Measurements from ENCODE around the gene CLIC1. TPM values are rescaled to one million over a fixed set of nuclear protein-coding genes. Genes with fewer than 3 reads are reported as not detected.

CLIC1 gene
- total RNA-seq, 1 donor from 2014 or later = 281 TPM

DNA sequence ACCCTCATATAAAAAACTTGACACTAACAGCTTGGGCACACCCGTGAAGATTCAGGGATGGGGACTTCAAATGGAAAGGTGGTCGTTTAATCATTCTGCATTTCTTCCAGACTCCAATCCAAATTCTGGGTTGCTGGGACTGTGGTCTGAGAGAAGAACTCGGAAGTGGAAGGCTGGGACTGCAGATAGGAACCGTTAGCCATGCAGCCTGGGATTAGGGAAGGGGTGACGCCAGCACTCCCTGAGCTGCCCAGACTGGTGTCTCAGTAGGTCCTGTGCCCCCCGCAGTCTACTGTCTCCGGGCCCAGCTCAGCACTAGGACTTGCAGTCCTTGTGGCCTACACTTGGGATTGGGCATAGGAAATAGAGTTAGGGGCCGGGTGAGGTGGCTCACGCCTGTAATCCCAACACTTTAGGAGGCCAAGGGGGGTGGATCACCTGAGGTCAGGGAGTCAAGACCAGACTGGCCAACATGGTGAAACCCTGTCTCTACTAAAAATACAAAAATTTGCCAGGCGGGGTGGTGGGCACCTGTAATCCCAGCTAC, 511 bp upstream of the CLIC1 start:
- TF ChIP-seq, protein P1, sequence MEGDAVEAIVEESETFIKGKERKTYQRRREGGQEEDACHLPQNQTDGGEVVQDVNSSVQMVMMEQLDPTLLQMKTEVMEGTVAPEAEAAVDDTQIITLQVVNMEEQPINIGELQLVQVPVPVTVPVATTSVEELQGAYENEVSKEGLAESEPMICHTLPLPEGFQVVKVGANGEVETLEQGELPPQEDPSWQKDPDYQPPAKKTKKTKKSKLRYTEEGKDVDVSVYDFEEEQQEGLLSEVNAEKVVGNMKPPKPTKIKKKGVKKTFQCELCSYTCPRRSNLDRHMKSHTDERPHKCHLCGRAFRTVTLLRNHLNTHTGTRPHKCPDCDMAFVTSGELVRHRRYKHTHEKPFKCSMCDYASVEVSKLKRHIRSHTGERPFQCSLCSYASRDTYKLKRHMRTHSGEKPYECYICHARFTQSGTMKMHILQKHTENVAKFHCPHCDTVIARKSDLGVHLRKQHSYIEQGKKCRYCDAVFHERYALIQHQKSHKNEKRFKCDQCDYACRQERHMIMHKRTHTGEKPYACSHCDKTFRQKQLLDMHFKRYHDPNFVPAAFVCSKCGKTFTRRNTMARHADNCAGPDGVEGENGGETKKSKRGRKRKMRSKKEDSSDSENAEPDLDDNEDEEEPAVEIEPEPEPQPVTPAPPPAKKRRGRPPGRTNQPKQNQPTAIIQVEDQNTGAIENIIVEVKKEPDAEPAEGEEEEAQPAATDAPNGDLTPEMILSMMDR (IDR thresholded peaks at IDR 0.05) = no peak
- intact Hi-C loops (cut with DNase I) = loop anchor here (2.0 to 10.0 kb wide), 2 partner anchors 34 to 418 kb away; partner anchors contain the start of genes ABHD16A, PPT2 and PRRT1

DNA sequence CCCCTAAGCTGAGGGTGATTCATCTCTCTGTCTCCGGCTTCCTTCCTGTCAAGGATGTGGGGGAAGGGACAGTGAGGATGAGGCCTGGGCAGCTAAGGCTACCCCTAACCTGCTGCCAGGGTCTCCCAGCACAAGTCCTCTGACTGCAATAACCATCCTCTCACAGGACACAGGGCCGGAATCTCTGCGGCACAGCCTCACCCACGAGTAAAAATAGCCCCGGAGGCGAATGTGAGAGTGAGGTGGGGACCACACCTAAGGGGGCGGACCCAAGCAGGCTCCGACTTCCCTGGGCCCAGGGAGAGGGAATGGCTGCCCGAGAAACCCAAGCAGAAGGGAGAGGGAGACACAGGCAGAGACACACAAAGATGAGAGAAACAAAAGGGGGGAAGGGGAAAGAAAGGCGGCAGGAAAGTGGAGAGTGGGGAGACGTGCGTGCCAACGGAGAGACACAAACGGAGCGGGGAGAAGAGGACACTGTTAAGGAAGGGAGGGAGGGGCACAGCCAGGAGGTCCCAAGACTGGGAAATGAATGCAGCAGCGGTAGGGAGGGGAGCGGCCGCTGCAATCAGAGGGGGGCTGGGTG, 1.4 kb downstream of the CLIC1 start:
- Histone ChIP-seq H3K27me3 (no peaks in the 10 kb centered on the region), H3K9me3 (no peaks in the 10 kb centered on the region), H3K36me3 (peaks cover 33 to 37% of the 10 kb centered on the region in 2 donors), H3K4me3 (peak overlapping the region; percentile 67 to 75), H3K27ac (peak overlapping the region; percentile 91 to 94), H3K4me1 (peaks cover 18 to 33% of the 10 kb centered on the region in 2 donors)
- DNase-seq (ENCODE audit: low spot score in 2 of 2) = peak; percentile 53 to 81
- intact Hi-C loops (cut with DNase I) = loop anchor here (2.0 to 10.0 kb wide), 3 partner anchors 92 to 420 kb away; partner anchors contain the start of genes ATP6V1G2, HSPA1B, NFKBIL1 and PPT2
- TF ChIP-seq, protein P1 (IDR thresholded peaks at IDR 0.05) = no peak

More for the DNA sequence above, 511 bp upstream of the CLIC1 start:
- Histone ChIP-seq H3K4me3 (peak overlapping the region; percentile 67 to 75), H3K36me3 (peaks cover 23 to 24% of the 10 kb centered on the region in 2 donors), H3K4me1 (peaks cover 20 to 35% of the 10 kb centered on the region in 2 donors), H3K27me3 (no peaks in the 10 kb centered on the region), H3K9me3 (no peaks in the 10 kb centered on the region), H3K27ac (peak overlapping the region; percentile 91 to 94)
- no peak for DNase-seq (ENCODE audit: low spot score in 2 of 2)

DNA sequence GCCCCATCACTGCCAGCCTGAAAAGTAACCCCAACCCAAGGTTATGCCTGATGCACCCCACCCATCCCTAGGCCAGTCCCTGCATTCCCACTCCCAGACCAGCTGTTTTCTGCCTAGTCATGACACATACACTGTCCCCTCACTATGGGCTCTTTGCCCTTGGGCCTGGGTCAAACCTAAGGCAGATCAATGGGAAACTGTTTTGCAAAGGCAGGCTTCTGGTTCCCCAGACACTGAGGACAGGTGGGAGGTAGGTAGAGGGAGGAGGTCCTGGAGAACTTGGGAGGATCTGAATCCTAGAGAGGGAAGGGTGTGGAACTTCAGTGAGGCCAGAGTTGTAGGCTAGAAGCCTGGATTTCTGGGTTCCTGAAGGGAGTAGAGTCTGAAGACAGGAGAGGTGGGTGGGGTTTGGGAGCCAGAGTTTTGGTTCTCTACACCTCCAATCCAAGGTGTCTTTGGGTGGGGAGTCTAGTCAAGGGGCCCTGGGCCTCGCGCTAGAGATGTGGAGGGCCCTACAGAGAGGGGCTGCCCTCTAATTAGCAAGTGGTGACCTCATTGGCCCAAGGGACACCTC, 2.0 kb downstream of the CLIC1 start:
- Histone ChIP-seq H3K27ac (peak overlapping the region; percentile 91 to 94), H3K36me3 (peaks cover 33 to 37% of the 10 kb centered on the region in 2 donors), H3K27me3 (no peaks in the 10 kb centered on the region), H3K4me3 (peak overlapping the region; percentile 67 to 75), H3K4me1 (peaks cover 18 to 31% of the 10 kb centered on the region in 2 donors), H3K9me3 (no peaks in the 10 kb centered on the region)
- TF ChIP-seq, protein P1 (IDR thresholded peaks at IDR 0.05) = no peak
- intact Hi-C loops (cut with DNase I) = loop anchor here (2.0 to 10.0 kb wide), 3 partner anchors 92 to 420 kb away; partner anchors contain the start of genes ATP6V1G2, HSPA1B, NFKBIL1 and PPT2
- no peak for DNase-seq (ENCODE audit: low spot score in 2 of 2)

DNA sequence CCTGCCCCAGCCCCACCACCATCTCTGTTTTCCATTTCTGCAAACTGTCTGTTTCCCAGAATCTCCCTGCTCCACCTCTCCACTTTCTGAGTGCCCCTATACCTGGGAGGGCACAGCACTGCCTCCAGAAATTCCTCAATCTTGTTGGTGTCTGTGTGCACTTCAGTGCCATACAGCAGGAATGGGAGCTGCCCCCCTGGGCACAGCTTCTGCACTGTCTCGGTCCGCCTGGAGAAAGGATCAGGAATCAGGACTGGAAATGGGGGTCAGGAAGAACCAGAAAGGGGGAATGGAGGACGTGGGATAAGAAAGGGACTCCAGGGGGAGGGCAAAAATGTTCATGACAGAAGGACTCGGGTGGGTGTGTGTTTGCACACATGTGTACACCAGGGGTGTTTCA, 2.6 kb downstream of the CLIC1 start:
- Histone ChIP-seq H3K27me3 (no peaks in the 10 kb centered on the region), H3K36me3 (peaks cover 33 to 37% of the 10 kb centered on the region in 2 donors), H3K27ac (peak overlapping the region; percentile 91 to 94), H3K9me3 (no peaks in the 10 kb centered on the region), H3K4me1 (peaks cover 20 to 29% of the 10 kb centered on the region in 2 donors), H3K4me3 (peak overlapping the region; percentile 67 to 75)
- TF ChIP-seq, protein P1 (IDR thresholded peaks at IDR 0.05) = no peak
- intact Hi-C loops (cut with DNase I) = loop anchor here (2.0 to 10.0 kb wide), 3 partner anchors 93 to 421 kb away; partner anchors contain the start of genes ATP6V1G2, HSPA1B, NFKBIL1 and PPT2
- DNase-seq (ENCODE audit: low spot score in 2 of 2) = no peak

DNA sequence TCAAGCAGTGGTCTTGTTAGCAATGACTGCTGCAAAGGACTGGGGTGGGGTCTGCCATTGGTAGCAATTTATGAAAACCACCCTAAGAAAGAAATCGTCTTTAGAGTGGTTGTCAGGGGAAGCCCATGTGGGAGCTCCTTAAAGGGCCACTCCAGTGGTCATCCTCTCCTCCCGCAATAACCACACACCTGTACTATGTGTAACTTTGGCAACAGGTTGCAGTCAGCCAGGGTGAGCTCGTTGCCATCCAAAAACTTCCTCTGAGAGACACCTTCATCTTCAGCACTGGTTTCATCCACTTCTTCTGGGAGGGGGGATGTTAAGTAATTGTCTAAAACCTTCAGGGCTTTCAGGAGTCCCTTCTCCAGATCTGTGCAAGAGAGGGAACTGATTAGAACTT, 4.3 kb downstream of the CLIC1 start:
- Histone ChIP-seq H3K9me3 (no peaks in the 10 kb centered on the region), H3K4me1 (peaks cover 26 to 36% of the 10 kb centered on the region in 2 donors), H3K27ac (no peak overlapping the region), H3K4me3 (no peak overlapping the region), H3K27me3 (no peaks in the 10 kb centered on the region), H3K36me3 (peaks cover 40 to 44% of the 10 kb centered on the region in 2 donors)
- TF ChIP-seq, protein P1 (IDR thresholded peaks at IDR 0.05) = no peak
- no peak for DNase-seq (ENCODE audit: low spot score in 2 of 2)
- intact Hi-C loops (cut with DNase I) = loop anchor here (5.0 to 10.0 kb wide), 2 partner anchors 185 to 423 kb away; partner anchors contain the start of genes ATP6V1G2, NFKBIL1, PPT2 and PRRT1

All from ascending aorta (tissue), 2 donors.